HG02973 (cell line): ENCODE measurements around the gene CCDC9.
"Not testable (repeated sequence)": the region's sequence is repeated elsewhere in the genome, so short reads cannot be mapped to it uniquely, and the experiment has no call there.

ENCODE experiments used
- ATAC-seq: cut with Tn5 transposase; IDR thresholded peaks from one replicate; pipeline ENCODE4 v1.9.1; 2021; ENCODE audit warnings: moderate library complexity; ENCODE audit not compliant: unreplicated experiment

Gene CCDC9

GRCh38 chr19:47258895-47259555 is 2.7 kb downstream of the CCDC9 start:
- no peak for ATAC-seq

GRCh38 chr19:47260476-47260875 is 4.2 kb downstream of the CCDC9 start:
- no peak for ATAC-seq

DNA sequence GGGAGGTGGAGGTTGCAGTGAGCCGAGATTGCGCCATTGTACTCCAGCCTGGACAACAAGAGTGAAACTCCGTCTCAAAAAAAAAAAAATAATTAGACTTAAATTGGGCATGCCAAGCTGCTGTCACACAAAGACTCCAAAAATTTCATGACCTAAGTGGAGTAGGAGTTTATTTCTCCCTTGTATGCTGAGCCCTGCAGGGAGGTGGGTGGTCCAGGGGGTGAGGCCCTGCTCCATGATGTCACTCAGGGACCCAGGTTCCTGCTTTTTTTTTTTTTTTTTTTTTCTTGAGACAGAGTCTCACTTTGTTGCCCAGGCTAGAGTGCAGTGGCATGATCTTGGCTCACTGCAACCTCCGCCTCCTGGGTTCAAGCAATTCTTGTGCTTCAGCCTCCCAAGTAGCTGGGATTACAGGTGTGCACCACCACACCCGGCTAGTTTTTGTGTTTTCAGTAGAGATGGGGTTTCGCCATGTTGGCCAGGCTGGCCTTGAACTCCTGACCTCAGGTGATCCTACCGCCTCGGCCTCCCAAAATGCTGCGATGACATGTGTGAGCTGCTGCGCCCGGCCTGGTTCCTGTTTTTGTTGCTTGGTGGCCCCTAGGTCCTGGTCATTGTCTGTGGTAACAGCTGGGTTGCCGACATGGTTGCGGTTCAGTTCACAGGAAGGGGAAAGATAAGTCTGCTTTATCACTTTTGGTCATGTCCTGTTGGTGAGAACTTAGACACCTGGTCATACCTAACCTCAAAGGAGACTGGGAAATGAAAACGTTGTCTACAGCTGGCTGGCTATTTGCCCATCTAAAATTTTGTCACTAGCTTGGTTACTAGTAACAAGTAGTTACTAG is 5.8 kb downstream of the CCDC9 start:
- peak; percentile 61 for ATAC-seq

DNA sequence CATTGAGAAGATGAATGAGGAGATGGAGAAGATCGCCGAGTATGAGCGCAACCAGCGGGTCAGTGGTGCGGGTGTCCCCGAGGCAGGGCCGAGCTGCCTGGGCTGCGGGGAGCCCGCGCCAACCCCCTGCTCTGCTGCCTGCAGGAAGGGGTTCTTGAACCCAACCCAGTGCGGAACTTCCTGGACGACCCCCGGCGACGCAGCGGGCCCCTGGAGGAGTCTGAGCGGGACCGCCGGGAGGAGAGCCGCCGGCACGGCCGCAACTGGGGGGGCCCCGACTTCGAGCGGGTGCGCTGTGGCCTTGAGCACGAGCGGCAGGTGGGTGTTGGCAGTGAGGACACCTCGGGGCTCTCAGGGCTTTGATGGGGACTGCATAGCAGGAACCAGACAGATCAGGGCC is 8.3 kb downstream of the CCDC9 start:
- no peak for ATAC-seq

GRCh38 chr19:47266401-47266941 is 10.1 kb downstream of the CCDC9 start:
- ATAC-seq: no peak

DNA sequence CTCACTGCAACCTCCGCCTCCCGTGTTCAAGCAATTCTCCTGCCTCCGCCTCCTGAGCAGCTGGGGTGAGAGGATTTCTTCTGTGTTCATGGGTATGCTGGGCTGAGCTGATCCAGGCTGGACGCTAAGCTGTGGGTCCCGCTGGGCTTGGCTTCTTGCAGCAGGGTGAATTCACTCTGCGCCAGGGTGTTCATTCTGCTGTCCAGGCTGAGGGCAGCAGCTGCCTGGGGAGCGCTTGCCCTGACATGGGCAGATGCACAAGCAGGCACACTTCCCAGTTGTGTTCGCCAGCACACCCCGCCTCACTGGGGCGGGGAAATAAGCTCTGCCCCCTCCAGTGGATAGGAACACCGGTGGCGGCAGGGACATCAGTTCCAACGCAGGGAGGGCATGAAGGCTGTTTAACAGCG is 11.0 kb downstream of the CCDC9 start:
- no peak for ATAC-seq

DNA sequence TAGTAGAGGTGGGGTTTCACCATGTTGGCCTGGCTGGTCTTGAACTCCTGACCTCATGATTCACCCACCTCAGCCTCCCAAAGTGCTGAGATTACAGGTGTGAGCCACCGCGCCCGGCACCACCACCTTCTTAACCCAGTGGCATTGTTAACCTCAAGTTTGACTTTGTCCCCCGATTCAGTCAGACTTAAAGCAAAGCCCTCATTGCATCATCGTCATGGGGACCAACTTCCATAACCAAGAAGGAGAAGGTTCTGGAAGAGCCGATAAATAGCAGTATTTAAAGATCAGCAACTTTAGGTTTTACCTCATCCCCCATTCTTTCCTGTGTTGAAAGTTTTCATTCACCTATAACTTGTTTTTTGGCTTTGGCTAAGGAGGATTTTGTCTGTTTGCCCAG is 11.7 kb downstream of the CCDC9 start:
- no peak for ATAC-seq

DNA sequence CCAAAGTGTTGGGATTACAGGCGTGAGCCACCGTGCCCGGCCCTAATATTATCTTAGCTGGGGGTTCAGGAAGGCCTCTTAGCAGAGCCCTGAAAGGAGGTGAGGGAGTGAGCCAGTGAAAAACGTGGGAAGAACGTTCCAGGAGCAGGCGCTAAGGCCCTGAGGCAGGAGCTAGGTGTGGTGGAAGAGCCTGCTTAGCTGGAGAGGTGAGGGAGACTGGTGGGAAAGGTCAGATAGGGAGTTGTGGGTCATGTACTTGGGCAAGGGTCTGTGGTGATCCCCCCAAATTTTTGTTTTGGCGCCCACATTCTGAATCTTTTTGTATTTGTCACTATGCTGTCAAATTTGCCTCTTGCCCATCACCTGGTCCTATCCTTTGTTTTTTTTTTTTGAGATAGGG is 13.3 kb downstream of the CCDC9 start:
- no peak for ATAC-seq

- ATAC-seq: no peak
Measured at GRCh38 chr19:47270408-47270807, 14.1 kb downstream of the CCDC9 start.

GRCh38 chr19:47271949-47272348 is 15.6 kb downstream of the CCDC9 start:
- ATAC-seq: no peak

DNA sequence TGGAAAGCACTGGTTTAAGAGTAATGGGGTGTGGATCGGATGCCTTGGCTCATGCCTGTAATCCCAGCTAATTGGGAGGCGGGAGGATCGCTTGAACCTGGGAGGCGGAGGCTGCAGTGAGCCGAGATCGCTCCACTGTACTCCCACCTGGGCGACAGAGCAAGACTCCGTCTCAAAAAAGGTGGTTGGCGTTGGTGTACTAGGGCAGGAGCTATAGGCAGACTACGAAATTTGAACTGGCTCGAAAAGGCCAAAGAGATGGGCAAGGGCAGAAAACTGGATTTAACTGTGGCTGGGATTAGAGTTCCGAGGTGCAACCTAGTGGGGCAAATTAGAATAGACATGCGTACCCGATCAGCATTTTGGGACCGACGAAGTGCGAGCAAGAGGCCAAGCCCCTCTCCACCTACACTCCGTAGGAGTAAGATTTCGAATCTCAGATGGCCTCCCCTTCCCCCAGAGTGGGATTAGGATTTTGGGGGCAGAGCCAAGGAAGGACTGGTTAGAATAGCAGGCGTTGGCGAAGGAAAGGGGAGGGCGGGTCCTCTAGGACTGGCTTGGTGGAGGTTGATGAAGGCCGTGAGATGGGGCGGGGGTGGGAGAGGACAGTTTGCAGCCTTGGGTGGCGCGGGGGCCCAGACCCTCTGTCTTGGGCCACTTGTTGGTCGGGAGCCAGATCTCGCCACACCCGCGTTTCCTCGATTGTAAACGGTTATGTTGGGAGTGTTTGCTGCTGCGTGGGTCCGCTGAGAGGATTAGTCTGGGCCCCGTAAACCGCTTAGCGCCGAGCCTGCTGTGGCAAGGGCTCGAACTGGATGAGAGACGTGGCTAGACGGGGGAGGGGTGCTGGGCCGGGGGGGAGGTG is 16.4 kb downstream of the CCDC9 start:
- ATAC-seq: no peak

DNA sequence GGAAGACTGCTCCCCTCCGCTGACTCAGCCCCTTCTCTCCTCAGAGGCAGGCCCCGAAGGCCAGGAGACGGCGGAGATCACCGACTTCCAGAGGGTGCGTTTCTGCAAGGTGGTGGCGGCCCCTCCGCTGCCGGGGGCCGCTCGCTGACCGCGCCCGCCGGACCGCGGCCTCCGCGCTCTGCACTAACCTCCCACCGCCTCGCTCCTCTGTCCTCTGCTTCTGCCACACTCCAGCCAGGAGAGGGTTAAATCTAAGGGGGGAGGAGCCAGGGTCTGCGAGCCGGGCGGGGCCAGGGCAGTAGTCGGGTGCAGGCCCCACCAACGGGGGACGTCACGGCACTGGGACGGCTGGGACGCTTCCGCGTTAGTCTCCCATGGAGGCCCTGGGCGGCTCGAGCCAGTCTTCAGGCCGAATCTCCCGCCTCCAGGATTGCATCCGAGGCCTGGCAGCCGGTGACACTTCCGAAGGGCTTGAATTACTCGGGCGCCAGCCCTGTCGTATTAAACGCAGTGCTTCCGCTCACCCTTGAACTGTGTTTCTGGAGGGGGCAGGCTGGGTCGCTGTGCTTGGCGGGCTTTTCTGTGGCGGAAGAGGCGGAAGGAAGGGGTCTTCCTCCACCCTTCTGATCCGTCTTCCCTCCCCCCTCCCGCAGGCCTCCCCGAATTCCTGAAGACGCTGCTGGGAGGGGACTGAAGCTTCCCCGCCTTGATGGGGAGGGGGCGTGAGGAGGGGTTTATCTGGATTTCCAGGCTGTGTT is 17.2 kb downstream of the CCDC9 start:
- peak; percentile 47 for ATAC-seq

DNA sequence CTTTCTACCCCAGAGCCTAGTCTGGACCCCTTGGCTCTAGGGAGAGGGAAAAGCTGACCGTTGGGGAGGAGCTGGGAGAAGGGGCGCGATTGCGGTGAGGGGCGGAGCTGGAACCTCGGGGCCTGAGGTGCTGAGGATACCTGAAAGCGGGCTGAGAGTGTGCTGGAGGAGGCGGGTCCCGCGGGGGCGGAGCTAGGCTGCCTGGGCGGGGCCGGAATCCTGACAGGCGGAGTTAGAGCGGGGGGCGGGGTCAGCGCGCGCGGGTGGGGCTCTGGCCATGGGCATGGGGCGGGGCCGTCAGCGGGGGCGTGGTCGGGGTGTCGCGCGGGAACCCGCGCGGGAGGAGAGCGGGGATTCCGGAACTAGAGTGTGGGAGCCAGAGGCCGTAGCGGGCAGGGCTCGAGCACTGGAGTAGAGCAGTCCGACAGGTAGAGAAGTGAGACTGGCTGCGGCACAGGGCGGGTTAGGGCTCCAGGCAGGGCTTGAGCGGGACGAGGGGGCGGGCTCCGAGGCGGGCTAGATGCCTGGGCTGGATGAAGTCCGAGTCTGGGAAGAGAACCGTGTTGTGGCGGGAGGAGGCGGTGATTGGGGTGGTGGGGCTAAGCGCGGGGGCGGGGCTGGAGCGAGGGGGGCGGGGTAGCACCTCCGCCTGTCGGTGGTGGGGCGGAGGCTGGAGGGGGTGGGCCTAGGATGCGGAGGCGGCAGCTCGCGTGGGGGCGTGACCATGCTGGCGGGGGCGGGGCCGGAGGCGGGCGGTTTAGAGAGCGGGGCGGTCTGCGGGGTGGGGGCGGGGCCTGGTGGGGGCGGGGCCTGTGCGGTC is 18.0 kb downstream of the CCDC9 start, which contains the start of gene INAFM1:
TSS of gene INAFM1 (plus strand) at position 815 of the 820 bp plus-strand sequence. CDS start 35 bp downstream, outside the sequence.
- peak; percentile 47 for ATAC-seq

DNA sequence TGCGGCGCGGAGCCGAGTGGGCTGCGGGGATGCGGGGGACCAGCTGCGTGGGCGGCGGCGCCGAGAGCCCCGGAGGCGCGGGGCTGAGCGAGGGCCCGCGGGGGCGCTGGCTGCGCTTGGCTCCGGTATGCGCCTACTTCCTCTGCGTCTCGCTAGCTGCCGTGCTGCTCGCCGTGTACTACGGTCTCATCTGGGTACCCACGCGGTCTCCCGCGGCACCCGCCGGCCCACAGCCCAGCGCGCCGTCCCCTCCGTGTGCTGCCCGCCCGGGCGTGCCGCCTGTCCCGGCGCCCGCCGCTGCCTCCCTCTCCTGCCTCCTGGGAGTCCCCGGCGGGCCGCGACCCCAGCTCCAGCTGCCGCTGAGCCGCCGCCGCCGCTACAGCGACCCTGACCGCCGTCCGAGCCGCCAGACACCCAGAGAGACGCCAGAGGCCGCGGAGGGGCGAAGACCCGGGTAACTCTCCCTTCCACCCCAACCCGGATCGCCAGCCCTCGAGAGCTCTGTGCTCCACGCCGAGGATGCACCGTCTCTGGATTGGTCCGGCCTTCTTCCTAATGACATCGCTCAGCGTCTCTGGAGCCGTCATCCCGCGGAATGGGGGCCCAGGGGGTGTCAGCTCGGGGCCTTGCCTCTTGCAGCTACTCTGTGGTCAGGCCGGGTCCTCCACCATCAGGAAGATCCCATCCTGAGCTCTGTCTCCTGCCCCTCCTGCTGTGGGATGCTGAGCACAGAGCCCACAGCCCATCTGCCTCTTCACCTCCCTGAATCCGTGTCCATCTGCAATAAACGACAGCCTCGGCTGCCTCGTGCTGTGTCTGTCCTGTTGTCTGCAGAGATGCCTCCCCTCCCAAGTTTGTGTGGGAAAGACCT is 18.8 kb downstream of the CCDC9 start:
- ATAC-seq: peak; percentile 19

GRCh38 chr19:47275791-47276461 is 19.6 kb downstream of the CCDC9 start:
- ATAC-seq: no peak

DNA sequence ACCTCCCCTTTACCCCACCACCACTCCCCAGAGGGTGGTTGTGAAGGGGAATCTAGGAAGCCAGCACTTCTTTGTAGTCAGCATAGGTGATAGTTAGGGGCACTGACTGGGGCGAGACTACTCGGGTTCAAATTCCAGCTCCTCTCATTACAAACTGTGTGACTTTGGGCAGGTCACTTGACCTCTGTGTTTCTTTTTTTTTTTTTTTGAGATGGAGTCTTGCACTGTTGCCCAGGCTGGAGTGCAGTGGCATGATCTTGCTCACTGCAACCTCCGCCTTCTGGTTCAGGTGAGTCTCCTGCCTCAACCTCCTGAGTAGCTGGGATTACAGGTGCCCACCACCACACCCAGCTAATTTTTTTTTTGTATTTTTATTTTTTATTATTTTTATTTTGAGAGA is 20.2 kb downstream of the CCDC9 start:
- ATAC-seq: not testable (repeated sequence)

DNA sequence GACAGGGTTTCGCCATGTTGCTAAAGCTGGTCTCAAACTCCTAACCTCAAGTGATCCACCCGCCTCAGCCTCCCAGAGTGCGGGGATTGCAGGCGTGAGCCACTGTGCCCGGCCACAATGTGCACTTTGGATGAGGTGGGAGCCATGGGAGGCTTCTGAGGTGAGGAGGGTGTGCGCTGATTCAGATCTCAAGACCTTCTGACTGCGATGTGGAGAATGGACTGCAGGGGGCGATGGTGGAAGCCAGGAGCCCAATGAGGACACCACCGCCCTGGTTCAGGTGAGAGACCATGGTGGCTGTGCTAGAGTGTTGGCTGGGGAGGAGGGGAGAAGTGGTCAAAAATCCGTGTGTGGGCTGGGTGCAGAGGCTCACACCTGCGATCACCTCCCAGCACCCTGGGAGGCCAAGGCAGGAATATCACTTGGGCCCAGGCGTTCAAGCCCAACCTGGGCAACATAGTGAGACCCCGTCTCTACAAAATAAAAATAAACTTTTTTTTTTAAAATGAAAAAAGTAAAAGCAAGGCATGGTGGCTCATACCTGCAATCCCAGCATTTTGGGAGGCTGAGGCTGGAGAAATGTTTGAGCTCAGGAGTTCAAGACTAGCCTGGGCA is 24.0 kb downstream of the CCDC9 start:
- no peak for ATAC-seq
